Nucleus accumbens (tissue), 56 donors: ENCODE measurements around the gene PPIL4.

Experiments
- DNase-seq, 56 donors: peaks; one replicate each; lab custom pipeline; 2025; lab: John Stamatoyannopoulos, UW

Gene PPIL4

GRCh38 chr6:149484733-149485700 lies 60.8 kb downstream of the PPIL4 start, which contains the start of gene ZC3H12D:
Gene ZC3H12D (minus strand): TSS chr6:149485014. CDS start chr6:149474543, 10,471 bp downstream.
- DNase-seq = no peak

GRCh38 chr6:149483849-149484655 lies 61.8 kb downstream of the PPIL4 start:
- DNase-seq = no peak

- no peak for DNase-seq
Observed at GRCh38 chr6:149483334-149483725, 62.5 kb downstream of the PPIL4 start.

GRCh38 chr6:149482545-149483333 lies 63.1 kb downstream of the PPIL4 start:
- DNase-seq = no peak

- no peak for DNase-seq
Observed at GRCh38 chr6:149480502-149481280, 65.2 kb downstream of the PPIL4 start.

- no peak for DNase-seq
Observed at GRCh38 chr6:149478631-149479314, 67.1 kb downstream of the PPIL4 start.

GRCh38 chr6:149477544-149477943 lies 68.3 kb downstream of the PPIL4 start:
- no peak for DNase-seq

- DNase-seq = no peak
Observed at GRCh38 chr6:149476789-149477455, 68.9 kb downstream of the PPIL4 start.

GRCh38 chr6:149474108-149474935 lies 71.5 kb downstream of the PPIL4 start:
- no peak for DNase-seq

- no peak for DNase-seq
Observed at GRCh38 chr6:149473080-149474052, 72.5 kb downstream of the PPIL4 start.

- no peak for DNase-seq
Observed at GRCh38 chr6:149472241-149472640, 73.6 kb downstream of the PPIL4 start.

GRCh38 chr6:149471801-149472200 lies 74.0 kb downstream of the PPIL4 start:
- no peak for DNase-seq

- DNase-seq = no peak
Observed at GRCh38 chr6:149470948-149471347, 74.9 kb downstream of the PPIL4 start.

- no peak for DNase-seq
Observed at GRCh38 chr6:149468179-149468578, 77.7 kb downstream of the PPIL4 start.

- no peak for DNase-seq
Observed at GRCh38 chr6:149467265-149467664, 78.6 kb downstream of the PPIL4 start.

- DNase-seq = no peak
Observed at GRCh38 chr6:149464411-149464810, 81.4 kb downstream of the PPIL4 start.
